ENCODE data around the gene NCAPD2.

GRCh38 chr12:6462234-6462995, 31.5 kb upstream of the NCAPD2 start:
- TF ChIP-seq POLR2A (IDR thresholded peaks at IDR 0.05; ENCODE audit: low read depth) (no peak), CTCF (IDR thresholded peaks at IDR 0.05) (no peak), POLR2AphosphoS5 (IDR thresholded peaks at IDR 0.05) (no peak)
